Endothelial cell of umbilical vein (primary cell): ENCODE measurements around the gene RHOBTB1.
A peak's percentile ranks its signal among the peaks of the same experiment; 100 is the strongest.

Experiments used
- CTCF ChIP-seq, 2 donors: IDR thresholded peaks; 1 replicate in 1 of 2; 2 replicates in 1 of 2; pipeline ENCODE4 v1.5.1; 2011; ENCODE audit warnings: low read length in 2 of 2, mild to moderate bottlenecking in 2 of 2, moderate library complexity in 2 of 2, control low read depth in 1 of 2, inconsistent platforms in 1 of 2, low read depth in 1 of 2; ENCODE audit not compliant: insufficient read depth in 1 of 2; ENCODE audit errors: extremely low read depth in 1 of 2
- EZH2 ChIP-seq: IDR thresholded peaks from 2 replicates; pipeline ENCODE4 v1.6.1; 2012; ENCODE audit warnings: borderline replicate concordance, low read depth, mild to moderate bottlenecking, moderate library complexity, low read length, inconsistent platforms; ENCODE audit not compliant: severe bottlenecking
- JUN ChIP-seq: IDR thresholded peaks from 2 replicates; pipeline ENCODE4 v1.6.1; 2011; ENCODE audit warnings: borderline replicate concordance, low read depth; ENCODE audit not compliant: insufficient read length, insufficient read depth
- MYC ChIP-seq: IDR thresholded peaks from one replicate; pipeline ENCODE4 v1.6.1; 2011; ENCODE audit warnings: mild to moderate bottlenecking, low read depth, low read length
- POLR2A ChIP-seq: IDR thresholded peaks from 2 replicates; pipeline ENCODE4 v1.6.1; 2012; ENCODE audit warnings: low read depth, mild to moderate bottlenecking, control low read depth, low read length
- POLR2AphosphoS5 ChIP-seq: IDR thresholded peaks from 2 replicates; pipeline ENCODE4 v1.6.1; 2012; ENCODE audit warnings: low read depth, mild to moderate bottlenecking, control low read depth, low read length, moderate library complexity; ENCODE audit not compliant: insufficient read depth

- TF ChIP-seq CTCF (IDR thresholded peaks at IDR 0.05; ENCODE audit: extremely low read depth in 1 of 2, insufficient read depth in 1 of 2, low read depth in 1 of 2, low read length in 2 of 2), result no peak
- TF ChIP-seq EZH2, result no peak
- no peak for TF ChIP-seq POLR2A
- no peak for TF ChIP-seq POLR2AphosphoS5
- TF ChIP-seq JUN, result peak; percentile 33
- TF ChIP-seq MYC, result no peak
These were observed 97.8 kb downstream of the RHOBTB1 start for GRCh38 chr10:60846173-60846572.
